HG02973 (cell line): ENCODE data around the gene FAM241B.

Experiments
- ATAC-seq: cut with Tn5 transposase; IDR thresholded peaks from one replicate; pipeline ENCODE4 v1.9.1; 2021; ENCODE audit warnings: moderate library complexity; ENCODE audit not compliant: unreplicated experiment

FAM241B gene, protein sequence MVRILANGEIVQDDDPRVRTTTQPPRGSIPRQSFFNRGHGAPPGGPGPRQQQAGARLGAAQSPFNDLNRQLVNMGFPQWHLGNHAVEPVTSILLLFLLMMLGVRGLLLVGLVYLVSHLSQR

GRCh38 chr10:69629897-69630650 lies at the start of gene FAM241B:
Gene FAM241B (plus strand): TSS chr10:69630247. CDS start chr10:69631744, 1,497 bp downstream.
- peak; percentile 46 for ATAC-seq

- ATAC-seq, result no peak
Measured at GRCh38 chr10:69580435-69580834, 49.6 kb upstream of the FAM241B start.

DNA sequence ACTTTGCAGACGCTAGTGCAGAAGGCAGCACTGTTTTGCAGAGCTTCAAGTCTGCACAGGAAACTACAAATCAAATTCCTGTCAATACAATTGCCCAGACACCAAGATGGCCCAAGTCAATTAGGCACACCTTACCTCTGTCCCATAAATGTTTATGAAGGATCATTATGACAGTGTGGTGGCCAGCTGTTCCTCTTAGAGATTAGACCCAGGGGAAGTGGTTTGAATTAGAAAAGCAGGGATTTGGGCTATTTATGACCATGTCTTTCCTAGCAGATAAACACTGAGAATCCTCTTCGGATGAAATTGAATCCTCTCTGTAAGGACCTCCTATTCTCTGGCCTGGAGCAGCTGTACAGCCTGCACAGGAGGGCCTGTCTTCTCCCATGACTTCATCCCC lies 46.9 kb upstream of the FAM241B start:
- ATAC-seq, result no peak

- ATAC-seq, result no peak
Measured at GRCh38 chr10:69584624-69585023, 45.4 kb upstream of the FAM241B start.

DNA sequence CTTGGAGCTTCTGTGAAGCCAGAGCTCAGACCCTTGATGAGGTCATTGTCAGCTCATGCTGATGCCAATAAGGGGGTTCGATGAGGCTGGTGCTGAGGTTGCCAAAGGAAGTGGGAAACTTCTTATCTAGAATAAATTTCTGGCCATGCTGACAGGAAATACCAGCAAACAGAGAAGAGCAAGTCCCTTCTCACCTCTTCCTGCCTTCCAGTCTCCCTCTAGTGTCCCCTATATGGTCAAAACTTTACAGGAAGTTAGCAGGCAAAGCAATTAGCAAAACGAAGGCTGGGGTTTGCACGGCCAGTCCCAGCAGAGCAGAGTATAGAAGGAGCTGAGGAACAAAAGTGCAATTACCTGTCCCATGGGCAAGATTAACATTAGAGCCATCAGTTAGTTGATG lies 41.7 kb upstream of the FAM241B start:
- ATAC-seq, result no peak

DNA sequence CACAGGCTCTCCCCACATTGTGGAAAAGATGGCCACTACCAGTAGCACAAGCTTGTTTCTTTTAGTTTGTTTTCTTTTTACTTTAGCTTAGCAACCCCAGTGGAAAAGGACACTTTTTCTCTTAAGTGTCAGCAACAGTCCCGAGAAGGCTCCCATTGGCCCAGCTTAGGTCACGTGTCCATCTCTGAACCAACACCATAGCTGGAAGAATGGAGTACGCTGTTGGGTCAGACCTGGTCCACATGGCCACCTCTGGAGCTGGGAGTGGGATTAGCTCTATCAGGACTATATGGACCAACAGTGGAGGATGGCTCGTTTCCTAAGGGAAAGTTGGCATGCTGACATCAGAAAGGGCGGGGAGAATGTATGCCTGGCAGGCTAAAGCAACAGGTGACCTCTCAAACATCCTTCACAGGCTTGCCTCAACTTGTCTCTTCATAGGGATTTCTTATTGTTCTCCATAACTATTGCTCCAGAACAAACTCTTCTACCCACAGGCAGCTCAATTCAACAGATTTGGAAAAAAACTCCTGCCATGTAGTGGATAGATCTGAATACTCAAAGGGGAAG lies 29.2 kb upstream of the FAM241B start:
- no peak for ATAC-seq

- no peak for ATAC-seq
Measured at GRCh38 chr10:69609077-69609476, 21.0 kb upstream of the FAM241B start.

DNA sequence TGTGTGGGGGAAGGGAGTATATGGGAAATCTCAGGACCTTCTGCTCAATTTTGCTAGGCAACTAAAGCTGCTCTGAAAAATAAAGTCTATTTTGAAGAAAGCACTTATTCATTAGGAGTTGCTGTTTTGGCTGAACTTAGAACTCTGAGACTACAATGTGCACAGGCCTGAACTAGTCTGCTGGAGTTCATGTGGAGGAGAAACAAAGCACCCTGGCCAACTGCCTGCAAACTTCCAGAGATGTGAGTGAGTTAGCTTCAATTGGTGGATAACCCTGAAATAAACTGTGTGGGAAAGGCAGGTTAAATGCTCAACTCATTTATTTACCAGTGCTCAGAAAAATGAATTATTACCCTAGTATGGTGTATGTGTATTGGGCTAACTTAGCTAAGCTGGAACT lies 17.3 kb upstream of the FAM241B start:
- ATAC-seq, result no peak

- no peak for ATAC-seq
Measured at GRCh38 chr10:69614130-69614529, 15.9 kb upstream of the FAM241B start.

DNA sequence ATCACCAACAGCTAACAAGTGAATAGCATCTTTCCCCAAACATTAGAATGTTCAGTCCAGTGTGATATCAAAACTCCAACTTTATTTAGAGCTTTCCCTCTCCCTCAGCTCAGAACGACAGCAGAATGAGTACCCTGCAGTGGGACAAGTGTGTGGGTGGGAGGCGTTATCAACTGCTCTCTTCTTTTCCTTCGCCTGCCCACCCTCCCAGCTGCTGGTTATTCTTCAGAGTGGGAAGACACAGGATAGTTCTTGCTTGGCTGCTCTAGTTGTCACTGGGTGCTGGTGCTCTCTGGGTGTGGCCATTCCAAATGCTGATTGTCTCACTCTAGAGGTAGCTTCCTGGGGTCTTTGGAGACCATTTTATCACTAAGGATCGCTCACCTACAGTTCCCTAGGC lies 13.7 kb upstream of the FAM241B start:
- no peak for ATAC-seq

- no peak for ATAC-seq
Measured at GRCh38 chr10:69618746-69619145, 11.3 kb upstream of the FAM241B start.

GRCh38 chr10:69619626-69620025 lies 10.4 kb upstream of the FAM241B start:
- no peak for ATAC-seq

DNA sequence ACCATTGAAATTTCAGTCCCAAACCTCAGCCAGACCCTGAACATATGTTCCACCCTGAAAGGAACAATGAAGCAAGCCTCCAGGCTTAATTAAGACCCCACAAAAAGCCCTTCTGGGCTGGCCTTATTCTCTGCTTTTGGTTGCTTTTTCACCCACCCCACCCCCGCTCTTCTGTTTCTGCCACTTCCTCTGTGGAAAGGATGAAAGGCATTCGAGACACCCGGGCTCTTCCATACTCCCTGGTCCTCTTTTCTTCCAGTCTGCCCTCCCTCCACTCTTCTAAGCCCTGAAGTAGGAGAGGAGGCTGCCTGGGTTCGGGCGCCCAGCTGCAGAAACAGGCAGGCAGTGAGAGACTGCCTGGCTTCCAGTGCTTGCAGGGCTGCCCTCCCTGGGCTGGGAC lies 9.4 kb upstream of the FAM241B start:
- ATAC-seq, result no peak

- ATAC-seq, result no peak
Measured at GRCh38 chr10:69624245-69624786, 5.7 kb upstream of the FAM241B start.

GRCh38 chr10:69626826-69627225 lies 3.2 kb upstream of the FAM241B start:
- ATAC-seq, result no peak

GRCh38 chr10:69628891-69629290 lies 1.2 kb upstream of the FAM241B start:
- no peak for ATAC-seq

- no peak for ATAC-seq
Measured at GRCh38 chr10:69629519-69629896, 539 bp upstream of the FAM241B start.

DNA sequence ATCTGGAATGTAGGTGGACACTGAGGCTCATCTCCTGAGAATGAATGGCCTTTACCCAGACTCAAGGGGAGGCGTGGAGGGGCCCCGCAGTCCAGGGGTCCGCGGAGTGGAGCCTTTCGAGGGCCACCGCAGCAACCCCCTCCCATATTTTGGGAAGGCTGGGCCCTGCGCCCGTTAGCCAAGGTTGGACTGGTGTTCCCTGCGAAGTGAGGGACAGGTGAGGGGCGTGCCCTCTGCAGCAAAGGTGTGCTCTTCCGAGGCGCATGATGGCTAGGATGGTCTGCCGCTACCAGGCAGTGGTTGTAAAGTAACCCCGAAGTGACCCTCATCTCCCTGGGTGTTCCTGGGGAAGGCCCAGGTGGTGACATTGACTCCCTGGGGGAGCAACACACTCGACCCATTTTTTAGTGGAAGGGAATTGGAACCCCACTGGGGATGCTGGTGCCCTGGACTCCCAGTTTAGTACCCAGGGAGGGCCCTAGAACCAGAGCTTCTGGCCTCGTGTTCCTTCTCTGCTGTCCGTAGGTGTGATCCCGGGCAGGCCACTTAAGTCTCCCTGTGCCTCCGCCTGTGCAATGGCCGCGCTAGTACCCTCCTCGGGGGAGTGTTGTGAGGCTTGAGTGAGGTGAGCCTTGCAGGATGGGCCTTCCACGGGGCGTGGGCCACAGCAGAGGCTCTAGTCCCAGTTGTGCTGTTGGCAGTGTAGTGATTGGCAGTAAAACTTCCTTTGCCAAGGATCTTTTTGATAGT lies 779 bp downstream of the FAM241B start:
- ATAC-seq, result no peak

DNA sequence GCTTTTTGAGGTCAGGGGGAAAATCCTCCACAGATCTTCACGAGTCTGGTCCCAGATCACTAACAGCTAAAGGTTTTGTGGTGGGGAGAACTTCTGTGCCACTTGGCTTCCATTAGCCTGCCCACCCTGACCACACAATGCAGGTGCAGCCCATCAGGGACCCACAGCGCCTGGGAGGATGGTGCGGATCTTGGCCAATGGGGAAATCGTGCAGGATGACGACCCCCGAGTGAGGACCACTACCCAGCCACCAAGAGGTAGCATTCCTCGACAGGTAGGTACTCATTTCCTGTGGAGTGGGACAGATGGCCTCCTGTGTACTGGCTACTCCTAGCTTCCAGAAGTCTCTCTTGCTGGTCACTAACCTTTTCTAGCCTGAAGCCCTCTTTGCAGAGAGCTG lies 1.5 kb downstream of the FAM241B start:
- ATAC-seq, result no peak

DNA sequence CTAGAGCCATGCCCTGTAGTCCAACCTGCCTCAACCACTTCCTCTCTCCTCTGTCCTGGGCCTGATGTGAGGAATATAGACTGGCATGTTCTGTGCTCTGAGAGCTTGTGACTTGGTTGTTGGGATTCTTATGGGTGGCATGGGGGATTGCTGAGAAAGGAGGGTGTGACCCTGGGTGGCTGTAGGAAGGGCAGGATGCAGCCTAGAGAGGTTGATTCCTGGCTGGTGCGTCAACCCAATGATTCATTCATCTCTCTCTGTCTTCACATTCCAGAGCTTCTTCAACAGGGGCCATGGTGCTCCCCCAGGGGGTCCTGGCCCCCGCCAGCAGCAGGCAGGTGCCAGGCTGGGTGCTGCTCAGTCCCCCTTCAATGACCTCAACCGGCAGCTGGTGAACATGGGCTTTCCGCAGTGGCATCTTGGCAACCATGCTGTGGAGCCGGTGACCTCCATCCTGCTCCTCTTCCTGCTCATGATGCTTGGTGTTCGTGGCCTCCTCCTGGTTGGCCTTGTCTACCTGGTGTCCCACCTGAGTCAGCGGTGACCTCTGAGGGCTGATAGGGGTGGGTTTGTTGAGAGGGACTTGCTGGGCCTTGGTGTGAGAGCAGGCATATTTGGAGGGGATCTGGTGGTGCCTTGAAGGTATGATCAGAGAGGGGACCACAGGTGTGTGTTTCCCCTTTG lies 2.6 kb downstream of the FAM241B start:
- no peak for ATAC-seq
